Suprapubic skin (tissue), 3 donors: ENCODE results near the gene GALNT9.

ENCODE experiments used
- CTCF ChIP-seq, 2 donors: fragments of 200-600 bp in 1 of 2; fragments of 450-650 bp in 1 of 2; sonication (generic) in 1 of 2; IDR thresholded peaks; one replicate each; pipeline ENCODE4 v1.5.1; 2016 to 2019; ENCODE audit warnings: antibody characterized with exemption in 2 of 2, mild to moderate bottlenecking in 1 of 2, moderate library complexity in 1 of 2
- EP300 ChIP-seq: sonication (generic); formaldehyde crosslinking; IDR thresholded peaks from one replicate; pipeline ENCODE4 v1.6.1; 2017; ENCODE audit warnings: antibody characterized with exemption

GRCh38 chr12:132319991-132320570 lies 9.3 kb downstream of the GALNT9 start:
- TF ChIP-seq CTCF (IDR thresholded peaks at IDR 0.05), result no peak
- TF ChIP-seq EP300, result no peak
